ENCODE results near the gene EHBP1.

EHBP1 gene

DNA sequence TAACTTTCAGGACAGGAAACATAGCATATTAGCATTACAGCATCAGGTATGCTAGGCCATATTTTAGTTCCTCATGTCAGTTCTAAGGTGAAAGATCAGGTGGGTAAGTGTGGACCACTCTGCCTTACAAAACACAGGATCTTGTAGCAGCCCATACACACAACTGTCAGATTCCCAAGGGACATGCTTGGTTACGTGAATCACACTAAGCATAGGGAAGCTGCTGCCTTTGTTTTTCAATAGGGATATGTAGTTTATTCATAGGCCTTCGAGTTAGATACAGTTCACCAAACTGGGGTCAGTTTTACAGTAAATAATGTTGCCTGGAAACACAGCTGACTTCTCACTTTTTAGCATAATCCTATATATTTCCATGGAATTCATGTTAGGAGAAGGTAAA, 229.0 kb downstream of the EHBP1 start:
- no peak overlapping the region for H3K4me3 Mint-ChIP-seq
- no peak for ATAC-seq

GRCh38 chr2:62938126-62938525, 232.6 kb downstream of the EHBP1 start:
- Mint-ChIP-seq H3K27ac (no peak overlapping the region), H3K36me3 (no peaks in the 10 kb centered on the region), H3K4me3 (no peak overlapping the region), H3K4me1 (no peaks in the 10 kb centered on the region), H3K27me3 (no peaks in the 10 kb centered on the region), H3K9me3 (no peaks in the 10 kb centered on the region)
- no peak for ATAC-seq

More for the DNA sequence above, 229.0 kb downstream of the EHBP1 start:
- Mint-ChIP-seq H3K36me3 (no peaks in the 10 kb centered on the region), H3K4me1 (no peaks in the 10 kb centered on the region), H3K9me3 (no peaks in the 10 kb centered on the region), H3K27ac (no peak overlapping the region), H3K27me3 (no peaks in the 10 kb centered on the region)

- H3K36me3 Mint-ChIP-seq, result no peaks in the 10 kb centered on the region
- no peaks in the 10 kb centered on the region for H3K27me3 Mint-ChIP-seq
- no peak for ATAC-seq
- no peaks in the 10 kb centered on the region for H3K9me3 Mint-ChIP-seq
- H3K27ac Mint-ChIP-seq, result no peak overlapping the region
- no peaks in the 10 kb centered on the region for H3K4me1 Mint-ChIP-seq
- H3K4me3 Mint-ChIP-seq, result no peak overlapping the region
Measured at GRCh38 chr2:62939735-62940491, 234.4 kb downstream of the EHBP1 start.

GRCh38 chr2:62940697-62941096, 235.2 kb downstream of the EHBP1 start:
- no peak for ATAC-seq
- H3K4me3 Mint-ChIP-seq, result no peak overlapping the region
- H3K27me3 Mint-ChIP-seq, result no peaks in the 10 kb centered on the region
- no peaks in the 10 kb centered on the region for H3K36me3 Mint-ChIP-seq
- no peaks in the 10 kb centered on the region for H3K4me1 Mint-ChIP-seq
- H3K9me3 Mint-ChIP-seq, result no peaks in the 10 kb centered on the region
- no peak overlapping the region for H3K27ac Mint-ChIP-seq

DNA sequence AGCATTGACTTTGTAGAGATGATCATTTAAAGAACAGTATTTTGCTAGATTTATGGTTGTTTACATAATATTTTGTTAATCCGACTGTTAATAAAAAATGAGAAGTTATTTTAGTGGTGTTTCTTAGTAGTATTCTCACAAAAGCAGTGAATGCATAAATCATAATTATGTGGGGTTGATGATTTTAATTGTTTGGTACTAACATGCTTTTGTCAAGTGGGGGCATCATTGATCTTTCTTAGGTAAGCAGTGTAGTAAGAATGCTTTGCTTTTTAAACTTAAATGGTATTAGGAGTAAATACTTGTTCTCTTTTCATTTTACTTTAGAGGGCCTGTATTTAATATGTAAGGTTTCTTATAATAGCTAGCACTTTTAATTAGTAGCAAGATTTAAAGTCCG, 235.9 kb downstream of the EHBP1 start:
- Mint-ChIP-seq H3K9me3 (no peaks in the 10 kb centered on the region), H3K27ac (no peak overlapping the region), H3K27me3 (no peaks in the 10 kb centered on the region), H3K4me1 (no peaks in the 10 kb centered on the region), H3K4me3 (no peak overlapping the region), H3K36me3 (no peaks in the 10 kb centered on the region)
- no peak for ATAC-seq

GRCh38 chr2:62944362-62944761, 238.8 kb downstream of the EHBP1 start:
- Mint-ChIP-seq H3K27me3 (no peaks in the 10 kb centered on the region), H3K27ac (no peak overlapping the region), H3K36me3 (peaks cover 12% of the 10 kb centered on the region), H3K4me3 (no peak overlapping the region), H3K4me1 (no peaks in the 10 kb centered on the region), H3K9me3 (no peaks in the 10 kb centered on the region)
- no peak for ATAC-seq

- Mint-ChIP-seq H3K27me3 (no peaks in the 10 kb centered on the region), H3K27ac (no peak overlapping the region), H3K36me3 (peaks cover 17% of the 10 kb centered on the region), H3K4me3 (no peak overlapping the region), H3K4me1 (no peaks in the 10 kb centered on the region), H3K9me3 (no peaks in the 10 kb centered on the region)
- ATAC-seq, result no peak
Measured at GRCh38 chr2:62947403-62947802, 241.9 kb downstream of the EHBP1 start.

- no peak overlapping the region for H3K27ac Mint-ChIP-seq
Measured at GRCh38 chr2:62956651-62957050, 251.1 kb downstream of the EHBP1 start.

GRCh38 chr2:62958206-62958605, 252.7 kb downstream of the EHBP1 start:
- Mint-ChIP-seq H3K36me3 (peaks cover 24% of the 10 kb centered on the region), H3K4me1 (no peaks in the 10 kb centered on the region), H3K27ac (no peak overlapping the region), H3K9me3 (no peaks in the 10 kb centered on the region), H3K27me3 (no peaks in the 10 kb centered on the region), H3K4me3 (no peak overlapping the region)
- no peak for ATAC-seq

More at GRCh38 chr2:62956651-62957050, 251.1 kb downstream of the EHBP1 start:
- H3K4me1 Mint-ChIP-seq, result no peaks in the 10 kb centered on the region
- H3K4me3 Mint-ChIP-seq, result no peak overlapping the region
- ATAC-seq, result no peak
- peaks cover 29% of the 10 kb centered on the region for H3K36me3 Mint-ChIP-seq
- no peaks in the 10 kb centered on the region for H3K9me3 Mint-ChIP-seq
- H3K27me3 Mint-ChIP-seq, result no peaks in the 10 kb centered on the region

DNA sequence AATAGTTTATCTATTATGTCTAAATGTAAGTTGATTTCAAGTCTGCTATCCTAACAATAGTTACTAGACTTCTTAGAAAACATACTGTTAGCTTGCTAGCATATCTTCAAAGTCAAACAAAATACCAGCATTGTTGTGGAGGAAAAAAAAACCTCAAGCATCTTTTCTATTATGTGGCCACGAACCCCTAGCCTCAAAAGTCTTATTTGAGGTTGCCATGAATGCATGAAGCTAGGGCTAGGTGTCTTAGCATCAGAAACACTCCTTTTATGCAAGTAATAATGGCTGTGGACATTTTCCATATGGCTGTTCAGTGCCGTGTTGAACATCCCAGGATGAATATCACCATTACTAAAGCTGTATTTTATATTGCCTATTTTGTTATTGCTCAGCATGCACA, 258.5 kb downstream of the EHBP1 start:
- no peaks in the 10 kb centered on the region for H3K9me3 Mint-ChIP-seq
- no peaks in the 10 kb centered on the region for H3K36me3 Mint-ChIP-seq
- no peak for ATAC-seq

DNA sequence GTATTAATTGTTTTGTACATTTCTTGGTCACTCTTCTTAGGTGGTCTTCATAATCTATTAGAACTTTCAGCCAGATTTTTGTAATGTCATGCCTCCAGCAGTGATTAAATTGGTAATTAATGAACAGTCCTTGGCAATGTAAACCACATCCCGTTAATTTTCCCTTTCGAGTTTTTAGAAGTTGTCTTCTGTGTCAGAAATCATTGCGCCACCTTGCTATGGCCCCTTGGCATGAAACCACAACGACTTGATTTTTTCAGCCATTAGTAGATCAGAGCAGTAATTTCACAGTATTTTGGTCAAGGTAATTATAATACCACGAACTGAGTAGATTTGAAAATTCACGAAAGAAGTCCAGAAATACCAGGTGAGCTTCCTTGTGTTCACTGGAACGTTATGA, 259.2 kb downstream of the EHBP1 start:
- Mint-ChIP-seq H3K27ac (no peak overlapping the region), H3K9me3 (no peaks in the 10 kb centered on the region), H3K27me3 (no peaks in the 10 kb centered on the region), H3K36me3 (no peaks in the 10 kb centered on the region), H3K4me3 (no peak overlapping the region), H3K4me1 (no peaks in the 10 kb centered on the region)
- ATAC-seq, result no peak

More for the DNA sequence above, 258.5 kb downstream of the EHBP1 start:
- no peak overlapping the region for H3K4me3 Mint-ChIP-seq
- no peaks in the 10 kb centered on the region for H3K4me1 Mint-ChIP-seq
- no peak overlapping the region for H3K27ac Mint-ChIP-seq
- H3K27me3 Mint-ChIP-seq, result no peaks in the 10 kb centered on the region

DNA sequence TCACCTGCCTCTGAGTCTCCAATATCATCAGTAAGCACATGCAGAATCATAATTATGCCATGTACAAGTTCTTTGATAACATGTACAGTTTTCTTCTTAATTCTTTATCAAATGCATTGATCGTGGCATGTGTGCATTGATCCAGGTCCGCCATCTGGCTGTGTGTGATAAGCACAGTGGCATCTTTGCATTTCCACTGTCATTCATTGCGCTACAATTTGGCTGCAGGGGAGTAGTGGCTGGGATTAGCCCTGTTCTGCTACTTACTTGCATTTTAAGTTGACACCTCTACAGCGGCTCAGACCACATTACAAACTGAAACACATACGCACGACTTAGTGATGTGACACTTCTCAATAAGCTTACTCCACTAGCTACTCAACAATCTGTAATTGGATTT, 261.5 kb downstream of the EHBP1 start:
- Mint-ChIP-seq H3K4me1 (no peaks in the 10 kb centered on the region), H3K9me3 (no peaks in the 10 kb centered on the region), H3K27ac (no peak overlapping the region), H3K4me3 (no peak overlapping the region), H3K36me3 (no peaks in the 10 kb centered on the region), H3K27me3 (no peaks in the 10 kb centered on the region)
- no peak for ATAC-seq

DNA sequence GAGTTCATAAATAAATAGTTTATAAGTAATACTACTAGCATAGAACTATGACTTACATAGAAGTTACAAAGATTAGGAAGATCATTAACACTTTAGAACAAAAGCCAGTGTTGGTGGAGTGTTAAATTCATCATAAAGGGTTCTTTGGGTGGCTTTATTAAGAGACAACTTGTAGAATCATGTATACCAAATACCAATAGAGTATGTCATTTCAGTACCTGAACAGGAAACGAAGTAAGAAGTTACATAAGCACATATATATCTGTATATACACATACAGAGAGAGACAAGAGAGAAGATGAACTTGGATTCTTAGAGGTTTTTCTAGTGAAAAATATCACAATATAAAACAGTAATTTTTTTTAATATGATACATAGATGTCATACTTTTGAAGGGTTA, 262.7 kb downstream of the EHBP1 start:
- Mint-ChIP-seq H3K27ac (no peak overlapping the region), H3K9me3 (no peaks in the 10 kb centered on the region), H3K4me3 (no peak overlapping the region), H3K36me3 (no peaks in the 10 kb centered on the region), H3K4me1 (no peaks in the 10 kb centered on the region), H3K27me3 (no peaks in the 10 kb centered on the region)
- ATAC-seq, result no peak

- H3K27ac Mint-ChIP-seq, result no peak overlapping the region
Measured at GRCh38 chr2:62968668-62969067, 263.2 kb downstream of the EHBP1 start.

DNA sequence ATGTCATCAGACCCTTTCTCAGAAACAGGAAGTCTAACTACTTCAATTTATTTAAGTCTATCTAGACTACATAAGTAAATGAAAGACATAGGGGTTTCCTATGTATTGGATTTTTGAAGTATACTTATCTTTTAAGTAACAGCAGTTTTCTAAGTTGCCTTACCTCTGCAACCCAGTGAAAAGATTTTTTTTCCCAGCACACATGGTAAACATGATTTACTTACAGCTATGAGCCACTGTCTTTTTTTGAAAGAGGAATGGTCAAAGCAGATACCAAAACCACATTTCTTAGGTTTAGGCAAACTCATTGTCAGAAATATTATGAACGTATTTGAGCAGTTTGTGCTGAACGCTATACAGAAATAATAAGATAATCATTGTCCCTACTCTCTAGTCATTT, 266.4 kb downstream of the EHBP1 start:
- Mint-ChIP-seq H3K4me1 (no peaks in the 10 kb centered on the region), H3K36me3 (peaks cover 10% of the 10 kb centered on the region), H3K27ac (no peak overlapping the region), H3K27me3 (no peaks in the 10 kb centered on the region), H3K4me3 (no peak overlapping the region), H3K9me3 (no peaks in the 10 kb centered on the region)
- no peak for ATAC-seq

More at GRCh38 chr2:62968668-62969067, 263.2 kb downstream of the EHBP1 start:
- Mint-ChIP-seq H3K4me3 (no peak overlapping the region), H3K36me3 (no peaks in the 10 kb centered on the region), H3K27me3 (no peaks in the 10 kb centered on the region), H3K4me1 (no peaks in the 10 kb centered on the region), H3K9me3 (no peaks in the 10 kb centered on the region)
- no peak for ATAC-seq

GRCh38 chr2:62972601-62973000, 267.1 kb downstream of the EHBP1 start:
- Mint-ChIP-seq H3K4me1 (no peaks in the 10 kb centered on the region), H3K9me3 (no peaks in the 10 kb centered on the region), H3K27ac (no peak overlapping the region), H3K36me3 (peaks cover 10% of the 10 kb centered on the region), H3K4me3 (no peak overlapping the region), H3K27me3 (no peaks in the 10 kb centered on the region)
- ATAC-seq, result no peak

Data from stimulated activated memory B cell treated with anti-CD40 and anti-IgM and Interleukin-4, amounts not matched to agents 10 μg/mL and 1 μg/mL and 100 μg/mL, for 72 hours (primary cell).